GM18520 (cell line): ENCODE data around the gene THSD7A.

Experiments
- ATAC-seq: cut with Tn5 transposase; IDR thresholded peaks from one replicate; pipeline ENCODE4 v1.9.1; 2021; ENCODE audit not compliant: unreplicated experiment

The THSD7A gene

GRCh38 chr7:11707606-11708193 is 124.3 kb downstream of the THSD7A start:
- no peak for ATAC-seq

GRCh38 chr7:11706666-11707605 is 125.1 kb downstream of the THSD7A start:
- no peak for ATAC-seq

GRCh38 chr7:11703829-11704228 is 128.2 kb downstream of the THSD7A start:
- ATAC-seq, result no peak

GRCh38 chr7:11702938-11703337 is 129.1 kb downstream of the THSD7A start:
- ATAC-seq, result no peak

GRCh38 chr7:11701829-11702560 is 130.0 kb downstream of the THSD7A start:
- ATAC-seq, result no peak

GRCh38 chr7:11699666-11700065 is 132.3 kb downstream of the THSD7A start:
- ATAC-seq, result no peak

- ATAC-seq, result no peak
These were observed 133.6 kb downstream of the THSD7A start for GRCh38 chr7:11698384-11698871.

- no peak for ATAC-seq
These were observed 141.6 kb downstream of the THSD7A start for GRCh38 chr7:11690395-11690794.

- no peak for ATAC-seq
These were observed 142.9 kb downstream of the THSD7A start for GRCh38 chr7:11689096-11689495.

- no peak for ATAC-seq
These were observed 150.5 kb downstream of the THSD7A start for GRCh38 chr7:11681461-11681860.

- ATAC-seq, result no peak
These were observed 156.8 kb downstream of the THSD7A start for GRCh38 chr7:11675163-11675562.

GRCh38 chr7:11668727-11669126 is 163.3 kb downstream of the THSD7A start:
- ATAC-seq, result no peak

GRCh38 chr7:11667810-11668185 is 164.2 kb downstream of the THSD7A start:
- no peak for ATAC-seq

GRCh38 chr7:11667071-11667809 is 164.8 kb downstream of the THSD7A start:
- no peak for ATAC-seq

- no peak for ATAC-seq
These were observed 166.6 kb downstream of the THSD7A start for GRCh38 chr7:11665357-11665756.

- no peak for ATAC-seq
These were observed 176.4 kb downstream of the THSD7A start for GRCh38 chr7:11655642-11656041.

GRCh38 chr7:11655163-11655562 is 176.8 kb downstream of the THSD7A start:
- no peak for ATAC-seq

- ATAC-seq, result no peak
These were observed 181.5 kb downstream of the THSD7A start for GRCh38 chr7:11650500-11650899.

- no peak for ATAC-seq
These were observed 182.0 kb downstream of the THSD7A start for GRCh38 chr7:11650030-11650429.

- no peak for ATAC-seq
These were observed 183.0 kb downstream of the THSD7A start for GRCh38 chr7:11648980-11649379.

GRCh38 chr7:11648101-11648500 is 183.9 kb downstream of the THSD7A start:
- ATAC-seq, result no peak
